T-helper 17 cell (primary cell): ENCODE data around the gene MVB12A. TPM values are rescaled to one million over a fixed set of nuclear protein-coding genes. Genes with fewer than 3 reads are reported as not detected.
A peak's percentile ranks its signal among the peaks of the same experiment; 100 is the strongest.

ENCODE experiments used
- ATAC-seq: fragments of 150-1000 bp; cut with Tn5 transposase; 2 replicates; pipeline ENCODE4 v1.10.0; 2021; ENCODE audit warnings: mild to moderate bottlenecking, moderate library complexity
- DNase-seq, 3 donors: peaks; one replicate each; pipeline versions ENCODE4 v3.0.0 to v3.0.0-alpha.2; 2020 to 2021
- H3K9me3 ChIP-seq: one replicate; pipeline ENCODE4 v1.7.0; 2013; ENCODE audit warnings: low read length, mild to moderate bottlenecking; ENCODE audit not compliant: control insufficient read depth, poor library complexity, severe bottlenecking
- H3K27ac Mint-ChIP-seq: one replicate; pipeline ENCODE4 v1.8.0; 2022; ENCODE audit warnings: mild to moderate bottlenecking, moderate library complexity, mixed read lengths
- H3K27me3 Mint-ChIP-seq: one replicate; pipeline ENCODE4 v1.8.0; 2022; ENCODE audit warnings: mixed read lengths
- H3K36me3 Mint-ChIP-seq: one replicate; pipeline ENCODE4 v1.8.0; 2022; ENCODE audit warnings: low read depth, mixed read lengths
- H3K4me1 Mint-ChIP-seq: one replicate; pipeline ENCODE4 v1.8.0; 2022; ENCODE audit warnings: mild to moderate bottlenecking, mixed read lengths
- H3K4me3 Mint-ChIP-seq: one replicate; pipeline ENCODE4 v1.8.0; 2022; ENCODE audit warnings: mild to moderate bottlenecking, moderate library complexity, mixed read lengths
- total RNA-seq, 4 donors: library from RNA in 2 of 4; stranded (reverse) in 2 of 4; gene quantifications; one replicate each; pipeline ENCODE4 v1.2.3 and lab custom pipeline; 2022 to 2026

MVB12A gene
- total RNA-seq, 2 donors from 2014 or later: 17.9 to 20.3 TPM

- H3K27me3 Mint-ChIP-seq: no peaks in the 10 kb centered on the region
- no peaks in the 10 kb centered on the region for H3K9me3 ChIP-seq
- H3K4me3 Mint-ChIP-seq: peak within 1 kb of the TSS; percentile 73
- H3K36me3 Mint-ChIP-seq: no peaks in the 10 kb centered on the region
- H3K4me1 Mint-ChIP-seq: peaks cover 12% of the 10 kb centered on the region
- ATAC-seq (no peak), DNase-seq (no peak)
- no peak within 1 kb of the TSS for H3K27ac Mint-ChIP-seq
Observed at GRCh38 chr19:17393914-17394313, 25.9 kb upstream of the MVB12A start, which contains the start of gene CCDC194. Gene CCDC194 (minus strand): TSS chr19:17394196. CDS start chr19:17394158, 38 bp downstream.

DNA sequence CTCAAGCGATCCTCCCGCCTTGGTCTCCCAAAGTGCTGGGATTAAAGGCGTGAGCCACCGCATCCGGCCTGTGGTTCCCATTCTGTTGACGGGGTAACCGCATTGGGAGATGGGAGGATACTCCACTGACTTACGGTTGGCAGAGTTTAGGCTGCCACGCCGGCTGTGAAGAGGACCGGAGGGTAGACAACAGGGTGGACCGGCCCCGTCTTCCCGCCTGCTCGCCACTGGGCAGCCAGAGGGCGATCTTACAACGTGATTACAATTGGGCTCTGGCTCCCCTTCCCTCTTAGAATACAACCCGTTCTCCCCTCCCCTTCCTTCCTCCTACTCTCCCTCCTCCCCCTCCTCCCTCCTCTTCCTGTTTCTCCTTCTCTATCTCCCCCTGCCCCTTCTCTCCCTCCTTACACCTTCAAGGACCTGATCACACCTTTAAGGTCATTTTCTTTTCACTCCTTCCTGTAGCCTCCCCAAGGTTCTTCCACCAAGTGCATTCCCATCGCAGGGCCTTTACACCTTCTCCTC lies 24.9 kb upstream of the MVB12A start:
- H3K4me3 Mint-ChIP-seq: peak overlapping the region; percentile 73
- no peaks in the 10 kb centered on the region for H3K27me3 Mint-ChIP-seq
- H3K4me1 Mint-ChIP-seq: peaks cover 12% of the 10 kb centered on the region
- no peaks in the 10 kb centered on the region for H3K9me3 ChIP-seq
- no peak overlapping the region for H3K27ac Mint-ChIP-seq
- DNase-seq (no peak), ATAC-seq (no peak)
- no peaks in the 10 kb centered on the region for H3K36me3 Mint-ChIP-seq

GRCh38 chr19:17398902-17399527 lies 20.8 kb upstream of the MVB12A start:
- H3K9me3 ChIP-seq: no peaks in the 10 kb centered on the region
- no peak for DNase-seq
- no peak for ATAC-seq
- Mint-ChIP-seq H3K27ac (peak overlapping the region; percentile 14), H3K27me3 (no peaks in the 10 kb centered on the region), H3K36me3 (peaks cover 2% of the 10 kb centered on the region), H3K4me1 (peaks cover 17% of the 10 kb centered on the region), H3K4me3 (no peak overlapping the region)

DNA sequence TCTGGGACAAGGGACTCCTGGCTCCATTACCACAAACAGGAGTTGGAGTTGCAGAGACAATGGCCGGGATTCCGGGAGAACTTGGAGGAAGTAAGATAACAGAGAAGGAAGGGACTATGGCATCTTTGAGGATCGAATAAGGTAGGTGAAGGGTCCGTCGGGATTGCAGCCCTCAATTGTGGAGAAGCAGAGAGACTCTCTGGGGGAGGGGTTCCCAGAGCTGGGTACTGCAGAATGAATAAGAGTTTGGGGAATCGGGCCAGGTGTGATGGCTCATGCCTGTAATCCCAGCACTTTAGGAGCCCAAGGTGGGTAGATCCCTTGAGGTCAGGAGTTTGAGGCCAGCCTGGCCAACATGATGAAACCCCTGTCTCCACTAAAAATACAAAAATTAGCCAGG lies 18.2 kb upstream of the MVB12A start:
- peaks cover 2% of the 10 kb centered on the region for H3K36me3 Mint-ChIP-seq
- H3K4me1 Mint-ChIP-seq: peaks cover 27% of the 10 kb centered on the region
- H3K27ac Mint-ChIP-seq: no peak overlapping the region
- no peaks in the 10 kb centered on the region for H3K9me3 ChIP-seq
- H3K4me3 Mint-ChIP-seq: no peak overlapping the region
- no peaks in the 10 kb centered on the region for H3K27me3 Mint-ChIP-seq
- DNase-seq (no peak), ATAC-seq (no peak)

- H3K4me3 Mint-ChIP-seq: peak overlapping the region; percentile 94
- peaks cover 36% of the 10 kb centered on the region for H3K4me1 Mint-ChIP-seq
- DNase-seq: peak in 2 of 3 donors; percentile 42
- peak overlapping the region; percentile 96 for H3K27ac Mint-ChIP-seq
- H3K36me3 Mint-ChIP-seq: peaks cover 6% of the 10 kb centered on the region
- peak; percentile 56 for ATAC-seq
- no peaks in the 10 kb centered on the region for H3K9me3 ChIP-seq
- no peaks in the 10 kb centered on the region for H3K27me3 Mint-ChIP-seq
Observed at GRCh38 chr19:17402982-17403855, 16.6 kb upstream of the MVB12A start.

- DNase-seq: no peak
- Mint-ChIP-seq H3K4me3 (peak overlapping the region; percentile 94), H3K27ac (peak overlapping the region; percentile 96), H3K27me3 (no peaks in the 10 kb centered on the region), H3K4me1 (peaks cover 36% of the 10 kb centered on the region), H3K36me3 (peaks cover 6% of the 10 kb centered on the region)
- H3K9me3 ChIP-seq: no peaks in the 10 kb centered on the region
- ATAC-seq: no peak
Observed at GRCh38 chr19:17404015-17404414, 15.8 kb upstream of the MVB12A start.

DNA sequence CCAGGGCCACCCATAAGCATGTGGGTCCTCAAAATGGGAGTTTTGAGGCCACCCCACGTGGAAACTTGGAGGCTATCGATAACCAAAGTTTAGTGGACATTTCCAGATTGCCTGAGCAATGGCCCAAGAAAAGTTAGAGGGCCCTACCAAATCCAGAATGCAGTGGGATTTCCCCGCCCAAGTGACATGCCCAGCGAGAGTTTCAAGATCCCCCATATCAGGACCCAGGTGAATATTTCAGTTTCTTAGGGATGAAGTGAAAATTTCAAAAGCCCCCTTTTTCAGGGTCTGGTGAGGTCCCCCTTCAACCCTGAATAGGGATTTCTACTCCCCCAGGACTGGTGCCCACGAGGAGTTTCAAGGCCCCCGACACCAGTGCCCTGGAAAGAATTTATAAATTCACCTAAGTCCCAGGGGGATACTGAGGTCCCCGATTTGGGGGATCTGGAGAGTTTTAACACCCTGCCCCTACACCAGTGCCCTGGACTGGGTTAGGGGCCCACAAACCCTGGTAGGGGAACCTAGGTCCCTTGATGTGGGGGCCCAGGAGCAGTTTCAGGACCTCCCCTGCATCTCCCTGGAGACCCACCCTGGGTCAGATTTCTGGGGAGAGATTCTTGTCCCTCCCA lies 15.1 kb upstream of the MVB12A start:
- H3K27me3 Mint-ChIP-seq: no peaks in the 10 kb centered on the region
- H3K27ac Mint-ChIP-seq: peak overlapping the region; percentile 96
- H3K36me3 Mint-ChIP-seq: peaks cover 6% of the 10 kb centered on the region
- no peak for DNase-seq
- no peak for ATAC-seq
- H3K9me3 ChIP-seq: no peaks in the 10 kb centered on the region
- peaks cover 38% of the 10 kb centered on the region for H3K4me1 Mint-ChIP-seq
- H3K4me3 Mint-ChIP-seq: peak overlapping the region; percentile 94

- Mint-ChIP-seq H3K27me3 (no peaks in the 10 kb centered on the region), H3K4me1 (peaks cover 38% of the 10 kb centered on the region), H3K27ac (peak within 1 kb of the TSS; percentile 96), H3K4me3 (peak within 1 kb of the TSS; percentile 94), H3K36me3 (peaks cover 6% of the 10 kb centered on the region)
- H3K9me3 ChIP-seq: no peaks in the 10 kb centered on the region
- ATAC-seq (peak; percentile 81), DNase-seq (peak in 2 of 3 donors; percentile 36 to 39)
Observed at GRCh38 chr19:17405250-17406045, 14.4 kb upstream of the MVB12A start, which contains the start of gene BST2. Gene BST2 (minus strand): TSS chr19:17405630. CDS start chr19:17405575, 55 bp downstream.

- ATAC-seq (peak; percentile 16), DNase-seq (no peak)
- H3K4me1 Mint-ChIP-seq: peaks cover 38% of the 10 kb centered on the region
- H3K27me3 Mint-ChIP-seq: no peaks in the 10 kb centered on the region
- H3K4me3 Mint-ChIP-seq: peak overlapping the region; percentile 94
- H3K9me3 ChIP-seq: no peaks in the 10 kb centered on the region
- H3K36me3 Mint-ChIP-seq: peaks cover 6% of the 10 kb centered on the region
- peak overlapping the region; percentile 96 for H3K27ac Mint-ChIP-seq
Observed at GRCh38 chr19:17406046-17406886, 13.6 kb upstream of the MVB12A start.

DNA sequence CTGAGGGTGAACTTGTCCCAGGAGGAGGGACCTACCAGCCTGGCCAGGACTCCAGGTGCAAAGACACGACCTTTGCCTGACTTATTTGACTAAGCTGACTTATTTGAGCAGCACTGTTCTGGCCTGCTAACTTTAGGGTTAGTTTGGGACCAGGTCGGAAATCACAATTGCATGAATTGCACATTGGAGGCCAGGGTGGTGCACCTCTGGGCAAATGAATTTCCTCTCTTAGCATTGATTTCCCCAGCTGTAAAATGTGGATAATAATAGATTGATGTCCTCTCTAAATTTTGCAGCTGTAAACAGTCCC lies 13.0 kb upstream of the MVB12A start:
- ATAC-seq (no peak), DNase-seq (no peak)
- no peaks in the 10 kb centered on the region for H3K9me3 ChIP-seq
- Mint-ChIP-seq H3K36me3 (peaks cover 3% of the 10 kb centered on the region), H3K4me3 (peak overlapping the region; percentile 94), H3K27ac (peak overlapping the region; percentile 96), H3K4me1 (peaks cover 38% of the 10 kb centered on the region), H3K27me3 (no peaks in the 10 kb centered on the region)

- H3K9me3 ChIP-seq: no peaks in the 10 kb centered on the region
- no peak for DNase-seq
- Mint-ChIP-seq H3K27ac (peak overlapping the region; percentile 24), H3K4me1 (peaks cover 27% of the 10 kb centered on the region), H3K27me3 (no peaks in the 10 kb centered on the region), H3K4me3 (no peak overlapping the region), H3K36me3 (peaks cover 3% of the 10 kb centered on the region)
- no peak for ATAC-seq
Observed at GRCh38 chr19:17409990-17410389, 9.9 kb upstream of the MVB12A start.

- Mint-ChIP-seq H3K4me3 (no peak overlapping the region), H3K27ac (no peak overlapping the region), H3K27me3 (no peaks in the 10 kb centered on the region), H3K36me3 (peaks cover 4% of the 10 kb centered on the region), H3K4me1 (peaks cover 17% of the 10 kb centered on the region)
- no peaks in the 10 kb centered on the region for H3K9me3 ChIP-seq
- DNase-seq (no peak), ATAC-seq (no peak)
Observed at GRCh38 chr19:17411801-17412200, 8.0 kb upstream of the MVB12A start.
